C4-2B (cell line): ENCODE results near the gene HOXC13.

Experiments used
- CTCF ChIP-seq: fragments of 450-650 bp; conservative IDR thresholded peaks from 2 replicates; pipeline ENCODE4 v1.5.1; 2017; ENCODE audit warnings: mild to moderate bottlenecking
- ZFX ChIP-seq: fragments of 450-650 bp; IDR thresholded peaks from 2 replicates; pipeline ENCODE4 v1.6.1; 2017

- TF ChIP-seq CTCF (no peak), ZFX (no peak)
Observed at GRCh38 chr12:53967421-53967925, 28.8 kb downstream of the HOXC13 start.
